HG03103 (cell line): ENCODE data around the gene PAK1.
A peak's percentile ranks its signal among the peaks of the same experiment; 100 is the strongest.

Experiments used
- ATAC-seq: cut with Tn5 transposase; IDR thresholded peaks from one replicate; pipeline ENCODE4 v1.9.1; 2021; ENCODE audit warnings: low read depth; ENCODE audit not compliant: unreplicated experiment

The PAK1 gene

DNA sequence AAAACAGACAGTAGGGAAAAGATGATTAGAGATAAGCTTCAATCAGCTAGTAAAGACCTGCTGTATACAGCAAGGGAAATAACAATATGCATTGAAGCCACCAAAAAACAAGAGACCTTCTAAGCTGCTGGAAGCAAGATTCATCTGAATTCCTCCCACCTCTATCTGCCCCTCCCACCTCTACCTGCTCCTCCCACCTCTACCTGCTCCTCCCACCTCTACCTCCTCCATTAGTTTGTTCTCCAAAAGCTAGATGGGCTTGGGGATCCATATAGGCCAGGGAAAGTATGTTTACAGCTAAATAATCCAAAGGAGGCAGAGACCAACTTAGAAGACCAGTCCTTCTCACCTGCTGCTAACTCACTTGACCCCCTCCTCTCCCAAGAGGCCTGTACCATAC lies 33.2 kb downstream of the PAK1 start:
- no peak for ATAC-seq

DNA sequence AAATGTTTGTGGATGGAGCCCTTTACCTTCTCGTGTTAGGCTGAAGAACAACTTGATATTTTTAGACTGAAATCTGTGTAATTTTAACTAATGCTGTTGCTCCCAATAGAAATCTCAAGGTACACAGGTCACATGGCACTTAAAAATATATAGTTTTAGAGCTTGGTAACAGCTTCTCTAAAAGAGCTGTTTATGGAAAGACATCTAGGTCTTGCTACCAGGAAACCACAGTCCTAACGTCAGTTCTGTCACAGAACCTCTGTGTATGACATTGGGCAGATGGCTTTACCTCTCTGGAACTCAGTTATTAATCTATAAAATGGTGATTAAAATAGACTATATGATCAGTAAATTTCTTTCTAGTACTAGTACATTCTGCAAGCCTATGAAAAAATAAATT lies 35.4 kb downstream of the PAK1 start:
- no peak for ATAC-seq

DNA sequence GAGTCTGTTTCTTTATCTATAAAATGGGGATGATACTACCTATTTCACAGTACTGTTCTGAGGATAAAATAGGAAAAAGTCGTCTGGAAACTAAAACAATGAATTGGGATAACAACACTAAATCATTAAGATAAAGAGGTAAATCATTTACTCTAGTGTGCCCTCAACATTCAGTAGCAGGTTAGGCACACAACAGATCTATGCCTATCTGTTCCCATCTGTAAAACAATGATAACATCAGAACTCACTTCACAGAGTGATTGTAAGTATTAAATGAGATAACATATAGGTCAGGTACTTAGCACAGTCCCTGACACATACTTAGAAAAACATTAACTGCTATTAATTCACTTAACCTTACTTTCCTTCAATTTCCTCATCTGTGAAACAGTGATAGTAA lies 36.9 kb downstream of the PAK1 start:
- no peak for ATAC-seq

DNA sequence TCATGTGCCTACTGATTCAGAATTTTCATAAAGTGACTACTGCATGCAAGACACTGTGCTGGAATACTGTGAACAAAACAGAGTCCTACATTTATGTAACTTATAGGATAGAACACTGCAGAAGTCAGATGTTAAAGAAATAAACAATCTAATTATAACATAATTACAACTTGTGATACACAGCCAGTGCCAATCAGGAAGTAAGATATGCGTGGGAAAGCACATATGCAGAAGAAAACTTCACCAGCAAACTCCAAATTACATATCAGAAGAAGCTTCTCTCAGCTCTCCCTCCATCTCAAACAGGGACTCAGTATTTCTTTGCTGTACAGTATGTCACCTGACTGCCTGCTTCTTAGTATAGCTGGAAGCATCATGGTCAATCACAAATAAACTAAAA lies 37.4 kb downstream of the PAK1 start:
- ATAC-seq, result no peak

DNA sequence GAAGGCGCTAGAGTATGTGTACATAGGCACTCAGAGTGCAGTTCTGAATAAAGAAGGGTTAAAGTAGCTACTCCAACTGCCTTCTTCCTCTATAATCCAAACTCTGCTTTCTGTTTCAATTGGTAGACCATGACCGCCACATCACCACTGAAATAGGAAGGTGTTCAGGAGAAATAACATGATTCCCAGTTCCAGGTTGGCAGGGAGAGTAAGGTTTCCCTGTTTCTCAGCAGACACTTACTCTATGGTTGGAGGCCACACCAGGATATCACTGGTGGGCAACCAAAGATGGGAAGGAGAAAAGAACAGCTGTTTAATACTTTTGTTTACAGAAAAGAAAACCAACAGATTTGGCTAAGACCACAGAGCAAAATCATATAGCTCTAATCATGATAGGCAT lies 37.9 kb downstream of the PAK1 start:
- no peak for ATAC-seq

DNA sequence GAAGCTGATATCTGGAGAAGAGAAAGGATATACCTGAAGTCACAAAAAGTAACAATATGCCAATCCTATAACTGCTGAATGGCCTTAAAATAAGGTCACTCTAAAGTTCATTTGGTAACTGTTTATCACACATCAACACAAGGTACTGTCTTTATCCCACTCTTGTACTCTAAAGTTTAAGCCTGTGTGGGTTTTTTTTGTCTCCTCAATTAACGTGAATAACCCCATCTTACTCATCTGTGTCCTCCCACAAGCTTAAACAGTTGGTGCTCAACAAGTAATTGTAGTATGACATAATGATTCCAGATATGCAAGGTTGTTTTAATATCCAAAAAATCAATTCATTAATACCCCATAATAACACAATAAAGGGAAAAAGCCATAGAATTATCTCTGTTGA lies 42.1 kb downstream of the PAK1 start:
- ATAC-seq, result no peak

DNA sequence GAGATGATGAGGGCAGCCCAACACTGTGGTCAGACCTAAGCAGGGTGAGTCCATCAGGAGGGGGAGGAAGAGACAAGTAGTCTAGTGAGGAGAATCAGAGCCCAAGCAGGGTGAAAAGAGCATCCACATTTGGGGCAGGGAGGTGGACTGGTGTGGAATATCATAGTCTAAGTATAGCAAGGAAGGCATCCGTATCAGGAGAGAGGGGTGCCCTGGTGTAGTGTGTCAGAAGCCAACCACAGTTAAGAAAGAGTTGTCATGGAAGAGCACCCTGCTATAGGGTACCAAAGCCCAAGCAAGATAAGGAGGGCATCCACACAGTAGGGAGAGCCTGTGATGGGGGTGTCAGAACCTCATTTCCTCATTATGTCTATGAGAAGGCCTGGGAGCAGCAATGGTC lies 45.3 kb downstream of the PAK1 start:
- ATAC-seq, result no peak

DNA sequence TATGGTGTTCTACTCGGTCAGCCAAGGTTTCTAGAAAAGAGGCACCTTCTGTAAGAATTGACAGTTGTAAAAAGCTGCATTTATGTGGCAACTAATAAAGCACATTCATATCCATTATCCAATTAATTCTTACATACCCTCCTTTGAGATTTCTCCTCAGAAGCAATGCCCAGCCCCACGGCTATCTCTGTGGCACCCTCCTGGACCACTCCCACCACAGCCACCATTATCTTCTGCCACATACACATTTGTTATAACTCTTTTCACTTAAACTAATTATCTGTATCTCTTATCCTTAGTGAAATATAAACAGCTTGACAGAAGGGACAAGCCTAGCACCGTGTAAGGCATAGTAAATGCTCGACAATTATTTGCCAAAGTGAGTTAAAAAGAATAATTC lies 48.5 kb downstream of the PAK1 start:
- ATAC-seq, result no peak

DNA sequence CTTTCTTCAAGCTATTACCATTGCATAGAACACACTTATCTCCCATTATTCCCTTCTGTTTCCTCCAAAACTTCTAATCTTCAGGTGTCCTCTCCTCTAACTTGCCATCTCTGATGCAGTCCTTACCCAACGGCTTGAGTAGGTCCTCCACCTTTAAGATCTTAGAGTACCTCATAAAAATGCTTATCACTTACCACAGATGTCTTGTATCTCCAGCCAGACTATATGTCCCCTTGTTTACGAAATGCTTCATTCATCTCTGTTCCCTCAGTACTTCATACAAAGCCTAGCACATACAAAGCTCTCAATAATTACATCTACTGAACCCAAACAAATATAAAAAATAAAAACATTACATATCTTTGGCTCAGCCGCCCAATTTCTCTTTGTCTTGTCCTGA lies 49.2 kb downstream of the PAK1 start:
- ATAC-seq, result no peak

DNA sequence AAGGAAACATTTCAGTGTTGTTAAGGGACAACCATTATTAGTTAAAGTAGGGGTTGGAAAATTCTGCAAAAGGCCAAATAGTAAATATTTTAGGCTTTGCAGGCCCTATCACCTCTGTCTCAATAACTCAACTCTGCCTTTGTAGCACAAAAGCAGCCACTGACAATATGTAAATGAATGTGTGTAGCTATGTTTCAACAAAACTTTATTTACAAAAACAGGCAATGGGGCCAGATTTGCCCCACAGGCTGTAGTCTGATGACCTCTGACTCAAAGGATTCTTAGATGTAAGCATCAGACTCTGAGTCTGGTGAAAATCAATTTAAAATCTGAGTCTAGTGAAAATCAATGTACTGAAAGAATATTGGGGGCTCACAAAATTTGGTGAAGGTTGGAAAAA lies 50.3 kb downstream of the PAK1 start:
- no peak for ATAC-seq

DNA sequence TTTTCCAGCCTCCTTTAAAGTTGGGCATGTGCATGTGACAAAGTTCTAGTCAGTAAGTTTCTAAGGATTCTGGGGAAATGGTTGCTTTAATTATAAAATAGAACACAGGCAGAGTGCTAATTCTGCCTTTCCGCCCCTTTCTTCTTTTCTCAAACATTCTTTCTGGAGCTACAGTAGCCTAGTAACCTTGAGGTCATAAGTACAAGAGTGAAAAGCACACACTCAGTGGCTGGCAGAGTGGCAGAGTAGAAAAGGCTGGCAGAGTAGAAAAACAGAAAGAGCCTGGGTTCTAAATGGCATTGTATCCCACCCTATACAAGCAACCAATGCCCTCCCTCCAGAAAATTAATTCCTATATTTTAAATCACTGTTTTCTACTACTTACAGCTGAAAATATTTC lies 51.2 kb downstream of the PAK1 start:
- ATAC-seq, result no peak

DNA sequence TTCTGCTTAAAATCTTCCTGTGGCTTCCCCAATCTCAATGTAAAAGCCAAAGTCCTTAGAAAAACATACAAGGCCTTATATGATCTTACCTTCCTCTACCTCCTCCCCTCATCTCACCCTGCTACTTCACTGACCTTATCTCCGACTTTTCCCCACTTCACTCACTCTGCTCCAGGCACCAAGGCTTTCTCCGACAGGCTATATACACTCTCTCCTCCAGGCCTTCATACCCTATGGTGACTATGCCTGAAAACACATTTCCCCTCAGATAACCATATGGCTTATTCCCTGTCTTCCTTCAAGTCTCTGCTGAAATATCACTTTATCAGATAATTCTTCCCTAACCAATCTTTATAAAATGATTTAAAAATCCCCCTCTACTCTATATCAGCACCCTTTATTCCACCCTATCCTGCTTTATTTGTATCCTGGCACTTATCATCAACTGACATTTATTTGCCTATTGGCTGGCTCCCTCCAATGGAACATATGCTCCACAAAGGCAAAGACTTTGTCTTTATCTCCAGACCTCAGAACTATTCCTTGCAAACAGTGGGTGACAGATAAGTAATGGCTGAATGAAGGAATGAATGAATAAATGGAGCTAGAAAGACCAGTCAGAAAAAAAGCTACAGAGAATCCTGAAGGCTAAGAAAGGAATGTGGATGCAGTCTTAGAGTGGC lies 52.7 kb downstream of the PAK1 start:
- ATAC-seq, result no peak

DNA sequence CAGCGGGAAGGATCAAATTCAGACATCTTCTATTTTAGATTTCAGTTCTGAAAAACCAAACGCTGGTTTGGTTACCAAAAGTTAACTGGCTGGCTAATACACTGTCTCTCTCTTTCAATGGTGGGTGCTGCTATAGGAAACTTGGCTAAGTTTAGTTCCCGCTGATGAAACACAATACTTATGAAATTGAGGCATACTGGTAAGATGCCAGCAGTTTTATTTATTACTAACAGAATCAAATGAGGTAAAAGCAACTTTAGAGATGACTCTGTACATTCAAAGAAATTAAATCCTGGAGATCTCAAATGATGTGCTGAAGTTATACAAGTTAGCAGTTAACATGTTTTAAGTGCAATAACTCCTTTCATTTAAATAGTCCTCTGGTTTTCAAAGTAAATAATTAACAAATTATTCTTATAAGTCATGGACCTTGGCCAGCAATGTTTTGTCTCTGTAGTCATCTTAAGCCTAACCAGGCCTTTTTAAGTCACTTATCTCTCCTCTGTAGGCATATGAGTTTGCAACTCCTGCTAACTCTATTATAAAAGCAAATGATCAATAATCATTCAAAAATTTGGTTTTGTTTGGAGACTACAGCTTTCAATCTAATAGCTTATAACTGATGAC lies 54.8 kb downstream of the PAK1 start:
- ATAC-seq, result no peak

DNA sequence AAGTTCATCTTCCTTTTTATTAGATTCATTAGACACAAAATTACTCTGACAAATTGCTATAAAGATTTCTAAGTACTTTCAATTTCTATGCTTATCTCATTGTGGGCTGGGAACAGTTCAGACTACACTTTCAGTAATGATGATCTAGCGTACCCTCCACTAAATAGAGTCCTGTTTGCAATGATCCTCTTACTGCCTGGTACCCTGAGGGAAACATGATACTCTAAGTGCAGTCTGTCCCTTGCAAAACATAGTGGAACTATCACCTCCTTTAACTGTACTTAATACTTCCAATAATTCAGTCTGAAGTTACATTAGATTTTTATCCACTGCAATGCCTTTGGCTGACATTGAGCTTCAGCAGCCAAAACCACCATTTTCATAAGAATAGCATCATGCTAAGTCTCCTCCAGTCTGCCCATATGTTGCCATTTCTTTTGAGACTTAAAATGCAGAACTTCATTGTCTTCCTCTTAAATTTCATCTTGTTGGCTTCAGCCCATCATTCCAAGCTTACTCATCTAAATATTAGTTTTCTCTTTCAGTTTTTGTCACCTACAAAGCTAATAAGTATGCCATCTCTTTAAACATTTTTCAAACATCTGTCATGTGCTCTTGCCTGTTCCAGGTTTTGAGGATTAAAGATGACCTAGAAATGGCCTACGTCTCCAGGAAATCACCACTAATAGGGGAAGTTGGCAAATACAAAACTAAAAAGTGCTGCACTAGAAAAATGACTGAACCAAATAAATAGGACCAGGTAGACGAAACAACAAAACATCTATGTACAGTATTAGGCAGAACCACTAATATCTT lies 55.5 kb downstream of the PAK1 start:
- no peak for ATAC-seq

DNA sequence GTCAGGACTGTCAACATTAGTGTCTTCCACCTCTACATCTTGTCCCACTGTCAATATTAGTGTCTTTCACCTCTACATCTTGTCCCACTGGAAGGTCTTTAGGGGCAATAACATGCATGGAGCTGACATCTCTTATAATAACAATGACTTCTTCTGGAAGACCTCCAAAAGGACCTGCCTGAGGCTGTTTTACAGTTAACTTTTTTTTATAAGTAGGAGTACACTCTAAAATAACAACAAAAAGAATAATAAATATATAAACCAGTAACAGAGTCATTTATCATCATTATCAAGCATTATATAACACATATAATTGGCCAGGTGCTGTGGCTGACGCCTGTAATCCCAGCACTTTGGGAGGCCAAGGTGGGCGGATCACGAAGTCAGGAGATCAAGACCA lies 57.5 kb downstream of the PAK1 start:
- no peak for ATAC-seq

DNA sequence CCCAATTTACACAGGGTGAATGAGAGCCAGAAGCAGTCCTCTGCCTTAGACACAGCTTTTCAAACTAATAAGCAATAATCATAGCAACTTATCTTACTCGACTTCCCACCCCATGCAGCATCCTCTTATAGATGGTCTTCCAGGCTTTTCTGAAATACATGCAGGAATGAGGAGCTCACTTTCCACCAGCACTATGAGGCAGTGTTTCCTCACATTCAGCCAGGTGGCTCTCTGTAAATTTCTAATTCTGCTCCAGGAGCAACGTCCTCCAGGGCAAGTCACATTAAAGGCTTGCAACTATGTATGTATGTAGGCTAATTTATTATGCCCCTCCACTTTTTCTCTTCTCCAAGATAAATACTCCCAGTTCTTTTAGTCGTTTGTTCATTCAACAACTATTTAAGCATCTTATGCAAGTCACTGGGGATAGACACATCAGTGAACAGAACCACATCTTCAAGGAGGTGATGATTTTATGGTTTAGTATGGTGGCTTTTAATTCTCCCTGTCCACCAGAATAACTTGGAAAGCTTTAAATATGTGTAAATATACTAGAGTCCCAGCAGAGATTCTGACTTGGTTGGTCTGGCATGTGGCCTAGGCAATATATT lies 59.9 kb downstream of the PAK1 start:
- no peak for ATAC-seq

DNA sequence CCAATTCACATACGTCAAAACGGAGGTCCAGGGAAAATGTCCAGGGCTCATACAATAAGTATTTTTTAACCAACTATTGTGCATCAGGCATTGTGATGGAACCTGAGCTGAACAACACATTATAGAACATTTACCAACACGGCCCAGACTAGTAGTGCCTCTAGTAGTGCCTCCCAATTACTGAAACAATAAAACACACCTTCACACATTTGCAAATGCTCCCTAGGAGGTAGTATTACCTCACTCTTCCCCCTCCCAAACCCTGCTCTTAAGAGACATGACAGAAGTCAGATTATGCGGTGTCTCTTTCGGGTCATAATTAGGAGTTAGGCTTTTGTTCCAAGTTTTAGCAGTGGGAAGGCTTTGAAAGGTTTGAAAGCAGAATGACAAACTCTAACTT lies 61.1 kb downstream of the PAK1 start:
- ATAC-seq, result no peak

DNA sequence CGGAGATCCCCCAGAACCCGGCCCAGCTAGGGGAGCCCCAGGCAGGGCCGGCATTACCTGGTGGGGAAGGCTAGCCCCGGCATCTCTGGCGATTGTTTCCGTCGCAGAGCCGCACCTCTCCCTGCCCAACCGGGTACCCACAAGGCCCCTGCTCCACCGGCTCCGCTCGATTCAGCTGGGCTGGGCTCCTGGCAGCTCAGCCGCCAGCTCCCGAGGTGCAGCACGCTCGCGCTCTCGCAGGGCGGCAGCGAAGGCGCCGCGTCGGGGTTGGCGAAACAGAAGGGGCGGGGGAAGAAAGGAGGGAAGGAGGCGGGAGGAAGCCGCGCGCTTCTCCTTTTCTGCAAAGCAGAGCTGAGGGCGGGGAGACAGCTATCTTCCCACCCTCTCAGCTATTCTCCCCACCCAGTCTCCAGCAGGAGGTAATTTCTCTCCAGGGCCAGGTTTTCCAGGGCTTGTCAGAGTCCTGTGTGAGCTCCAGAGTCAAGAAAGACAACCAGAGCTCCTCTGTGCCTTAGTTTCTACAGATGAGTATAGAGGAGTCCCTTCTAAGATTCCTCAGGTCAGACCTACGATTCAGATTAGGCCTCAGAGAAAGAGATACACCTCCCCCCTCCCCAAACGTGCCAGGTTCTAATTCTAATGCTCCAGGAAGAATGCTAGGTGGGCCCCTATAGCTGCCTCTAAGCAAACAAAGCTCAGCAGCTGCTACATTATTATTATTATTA lies 62.0 kb downstream of the PAK1 start:
- ATAC-seq, result peak; percentile 87

DNA sequence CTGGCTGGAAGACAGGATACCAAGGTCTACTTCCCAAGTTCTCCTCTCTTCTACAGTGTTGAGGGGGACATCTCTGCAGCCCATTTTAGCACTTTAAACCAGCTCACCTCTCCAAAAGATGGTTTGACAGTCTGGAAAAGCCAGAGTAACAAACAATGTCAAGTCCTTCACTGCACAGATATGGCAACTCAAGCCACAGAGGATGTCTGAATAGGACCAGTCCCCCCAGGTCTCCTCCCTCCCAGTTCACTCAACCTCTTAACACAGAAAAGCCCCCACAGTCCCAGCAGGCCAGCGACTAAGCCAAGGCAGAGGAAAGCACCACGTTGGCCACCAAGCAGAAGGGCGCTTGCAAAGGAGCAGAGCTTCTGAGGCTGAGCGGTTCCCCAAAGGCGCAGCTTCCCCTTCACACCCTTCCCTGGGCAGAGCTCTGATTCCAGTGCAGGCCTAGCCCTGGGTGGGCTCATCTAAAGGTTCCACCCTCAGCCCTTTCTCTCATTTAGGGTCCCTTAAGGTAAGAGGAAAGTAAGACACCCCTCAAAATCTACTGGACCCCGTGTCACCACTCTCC lies 62.7 kb downstream of the PAK1 start:
- ATAC-seq, result peak; percentile 29

DNA sequence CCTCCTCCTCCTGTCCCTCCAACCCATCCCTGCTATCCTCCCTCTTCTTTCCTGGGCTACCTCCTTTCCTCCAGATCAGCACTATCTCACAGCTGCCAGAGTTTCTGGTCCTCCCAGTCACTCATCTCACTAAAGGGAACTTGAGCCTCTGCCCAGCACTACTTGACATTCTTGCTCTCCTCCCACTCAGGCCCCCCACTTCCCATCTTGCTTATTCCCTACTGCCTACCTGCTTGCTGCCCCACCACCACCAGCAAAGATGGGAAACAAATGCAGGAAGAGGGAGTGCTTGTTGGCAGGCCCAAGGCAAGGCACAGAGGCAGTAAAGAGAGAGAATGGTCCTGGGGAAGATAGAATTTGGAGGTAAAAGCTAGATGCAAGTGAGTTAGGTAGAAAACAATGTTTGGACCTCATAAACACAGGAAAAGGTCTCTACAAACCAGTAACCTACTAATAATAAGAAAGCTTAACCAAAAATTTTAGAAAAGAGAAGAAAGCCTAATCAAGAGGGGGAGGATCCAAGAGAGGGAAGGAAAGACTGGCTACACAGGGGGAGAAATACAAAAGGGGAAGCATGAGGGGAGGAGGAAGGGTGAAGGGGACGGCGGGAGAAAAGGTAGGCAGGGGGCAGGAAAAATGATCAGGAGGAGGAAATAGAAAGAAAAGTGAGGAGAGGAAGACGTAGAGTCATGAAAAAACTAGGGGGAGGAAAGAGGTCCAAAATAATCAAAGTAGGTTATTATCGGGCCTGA lies 63.6 kb downstream of the PAK1 start:
- no peak for ATAC-seq
